ENCODE data around the gene FAXC. TPM values are rescaled to one million over a fixed set of nuclear protein-coding genes. Genes with fewer than 3 reads are reported as not detected.

The FAXC gene
- total RNA-seq, 4 donors from 2014 or later: 0.20 to 1.5 (median 0.80) TPM; not detected in 1

GRCh38 chr6:99297415-99297814 is 52.1 kb downstream of the FAXC start:
- ATAC-seq: no peak
- TF ChIP-seq CTCF (IDR thresholded peaks at IDR 0.05 in 4 of 5, conservative IDR thresholded peaks at IDR 0.05 in 1 of 5) (no peak), POLR2A (IDR thresholded peaks at IDR 0.05) (no peak)
- intact Hi-C loops (cut with DNase I; ENCODE audit: low total_unique reads): no loop called here
- Histone ChIP-seq H3K4me1 (no peaks in the 10 kb centered on the region), H3K9me3 (no peaks in the 10 kb centered on the region), H3K27ac (no peak overlapping the region), H3K4me3 (no peak overlapping the region), H3K36me3 (no peaks in the 10 kb centered on the region), H3K27me3 (no peaks in the 10 kb centered on the region)
- no peak for DNase-seq
- in situ Hi-C loops (cut with MboI; ENCODE audit: low sequenced_read_pairs in 4 of 4): no loop called here

DNA sequence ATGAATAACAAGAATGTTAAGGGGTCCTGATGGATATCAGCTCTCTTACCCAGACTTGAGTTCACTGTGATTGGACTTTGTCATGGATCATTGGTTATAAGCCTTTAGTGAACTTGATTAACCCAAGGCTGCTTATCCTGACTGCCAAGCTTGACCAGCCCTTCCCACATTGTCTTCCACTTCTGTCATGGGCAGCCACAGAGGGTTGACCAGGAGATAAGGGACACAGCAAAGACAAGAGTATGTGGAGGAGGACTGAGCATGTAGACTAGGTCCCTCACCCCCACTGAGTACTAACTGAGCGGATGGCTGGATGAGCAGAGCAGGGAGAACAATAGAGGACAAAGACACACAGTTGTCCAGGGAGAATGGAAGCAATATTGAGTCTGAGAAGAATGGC is 52.5 kb downstream of the FAXC start:
- no peak for ATAC-seq
- no peaks in the 10 kb centered on the region for H3K4me1 ChIP-seq
- in situ Hi-C loops (cut with MboI; ENCODE audit: low sequenced_read_pairs in 4 of 4): no loop called here

GRCh38 chr6:99296261-99296660 is 53.2 kb downstream of the FAXC start:
- Histone ChIP-seq H3K27ac (no peak overlapping the region), H3K27me3 (no peaks in the 10 kb centered on the region), H3K4me3 (no peak overlapping the region), H3K9me3 (no peaks in the 10 kb centered on the region), H3K4me1 (no peaks in the 10 kb centered on the region), H3K36me3 (no peaks in the 10 kb centered on the region)
- ATAC-seq: no peak
- intact Hi-C loops (cut with DNase I; ENCODE audit: low total_unique reads) (no loop called here), in situ Hi-C loops (cut with MboI; ENCODE audit: low sequenced_read_pairs in 4 of 4) (no loop called here)
- DNase-seq: no peak
- TF ChIP-seq POLR2A (IDR thresholded peaks at IDR 0.05) (no peak), CTCF (IDR thresholded peaks at IDR 0.05 in 4 of 5, conservative IDR thresholded peaks at IDR 0.05 in 1 of 5) (no peak)

More for the DNA sequence above, 52.5 kb downstream of the FAXC start:
- intact Hi-C loops (cut with DNase I; ENCODE audit: low total_unique reads): no loop called here
- Histone ChIP-seq H3K27me3 (no peaks in the 10 kb centered on the region), H3K27ac (no peak overlapping the region), H3K4me3 (no peak overlapping the region), H3K36me3 (no peaks in the 10 kb centered on the region), H3K9me3 (no peaks in the 10 kb centered on the region)
- DNase-seq: no peak
- TF ChIP-seq CTCF (IDR thresholded peaks at IDR 0.05 in 4 of 5, conservative IDR thresholded peaks at IDR 0.05 in 1 of 5) (no peak), POLR2A (IDR thresholded peaks at IDR 0.05) (no peak)

DNA sequence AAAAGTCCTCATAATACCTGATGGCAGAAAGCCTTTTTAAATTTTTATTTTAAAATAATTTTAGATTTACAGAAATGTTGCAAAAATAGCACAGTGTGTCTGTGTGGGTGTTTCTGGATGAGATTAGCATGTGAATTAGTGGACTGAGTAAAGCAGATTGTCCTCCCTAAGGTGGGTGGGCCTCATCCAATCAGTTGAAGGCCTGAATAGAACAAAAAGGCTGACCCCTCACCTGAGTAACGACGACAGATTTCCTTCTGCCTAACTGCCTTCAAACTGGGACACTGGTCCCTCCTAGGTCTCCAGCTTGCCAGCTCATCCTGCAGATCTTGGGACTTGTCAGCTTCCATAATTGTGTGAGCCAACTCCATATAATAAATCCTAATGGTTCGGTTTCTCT is 54.2 kb downstream of the FAXC start:
- H3K9me3 ChIP-seq: no peaks in the 10 kb centered on the region
- ATAC-seq (no peak), DNase-seq (no peak)
- in situ Hi-C loops (cut with MboI; ENCODE audit: low sequenced_read_pairs in 4 of 4) (no loop called here), intact Hi-C loops (cut with DNase I; ENCODE audit: low total_unique reads) (no loop called here)
- no peaks in the 10 kb centered on the region for H3K36me3 ChIP-seq
- H3K27ac ChIP-seq: no peak overlapping the region
- no peaks in the 10 kb centered on the region for H3K4me1 ChIP-seq
- H3K4me3 ChIP-seq: no peak overlapping the region
- TF ChIP-seq CTCF (IDR thresholded peaks at IDR 0.05 in 4 of 5, conservative IDR thresholded peaks at IDR 0.05 in 1 of 5) (no peak), POLR2A (IDR thresholded peaks at IDR 0.05) (no peak)
- H3K27me3 ChIP-seq: no peaks in the 10 kb centered on the region

DNA sequence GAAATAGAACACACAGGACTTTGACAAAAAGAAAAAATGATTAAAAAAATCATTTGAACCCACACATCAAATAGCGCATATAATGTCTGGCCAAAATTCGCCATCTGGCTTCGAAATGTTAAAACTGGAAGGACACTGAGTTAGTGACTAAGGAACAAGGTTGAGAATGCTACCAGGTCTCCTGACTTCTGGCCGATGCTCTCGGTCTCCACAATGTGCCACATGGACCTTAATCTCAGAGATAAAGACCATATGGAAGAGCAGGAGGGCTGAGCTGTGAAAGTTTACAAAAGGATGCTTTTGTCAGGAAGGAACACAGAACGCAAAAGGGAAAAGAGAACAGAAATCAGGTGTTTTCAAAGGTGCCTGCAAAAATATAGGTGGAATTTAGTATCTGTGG is 54.7 kb downstream of the FAXC start:
- Histone ChIP-seq H3K4me1 (no peaks in the 10 kb centered on the region), H3K27me3 (no peaks in the 10 kb centered on the region), H3K9me3 (no peaks in the 10 kb centered on the region), H3K4me3 (no peak overlapping the region), H3K27ac (no peak overlapping the region), H3K36me3 (no peaks in the 10 kb centered on the region)
- TF ChIP-seq CTCF (IDR thresholded peaks at IDR 0.05 in 4 of 5, conservative IDR thresholded peaks at IDR 0.05 in 1 of 5) (no peak), POLR2A (IDR thresholded peaks at IDR 0.05) (no peak)
- intact Hi-C loops (cut with DNase I; ENCODE audit: low total_unique reads) (no loop called here), in situ Hi-C loops (cut with MboI; ENCODE audit: low sequenced_read_pairs in 4 of 4) (no loop called here)
- no peak for ATAC-seq
- DNase-seq: no peak
